HepG2 (cell line): ENCODE results near the gene SRCIN1. TPM values are rescaled to one million over a fixed set of nuclear protein-coding genes. Genes with fewer than 3 reads are reported as not detected.

ENCODE experiments used
- AHR ChIP-seq: IDR thresholded peaks from 2 replicates; pipeline ENCODE4 v1.6.1; 2018; ENCODE audit warnings: missing genetic modification reagents, missing compliant biosample characterization
- ASH2L ChIP-seq: fragments of 300-600, 200-600 bp; sonication (generic); IDR thresholded peaks from 2 replicates; pipeline ENCODE4 v1.7.0; 2017; ENCODE audit warnings: low read depth, mild to moderate bottlenecking, moderate library complexity, mixed read lengths, low read length; ENCODE audit not compliant: insufficient read length
- ATF1 ChIP-seq: IDR thresholded peaks from 2 replicates; pipeline ENCODE4 v1.6.1; 2016; ENCODE audit warnings: mild to moderate bottlenecking, control low read depth
- DDIT3 ChIP-seq: sonication (generic); formaldehyde crosslinking; IDR thresholded peaks from 2 replicates; pipeline ENCODE4 v1.4.0; 2020; ENCODE audit warnings: mild to moderate bottlenecking, missing genetic modification reagents
- KLF16 ChIP-seq, 2 experiments: sonication (generic) in 1 of 2; formaldehyde crosslinking in 1 of 2; IDR thresholded peaks; 2 replicates each; pipeline versions ENCODE4 v1.6.1 to v1.8.0; 2016 to 2023; ENCODE audit warnings: missing genetic modification reagents in 2 of 2, missing compliant biosample characterization in 1 of 2
- RBM39 ChIP-seq: fragments of 200-400 bp; formaldehyde crosslinking; IDR thresholded peaks from one replicate; pipeline ENCODE4 v1.6.1; 2018; ENCODE audit warnings: antibody characterized with exemption, mild to moderate bottlenecking, low read depth, low read length; ENCODE audit not compliant: poor library complexity, severe bottlenecking
- ZBTB49 ChIP-seq: sonication (generic); formaldehyde crosslinking; IDR thresholded peaks from 2 replicates; pipeline ENCODE4 v1.4.0; 2020; ENCODE audit warnings: missing genetic modification reagents, borderline replicate concordance
- ZFP62 ChIP-seq: sonication (generic); formaldehyde crosslinking; IDR thresholded peaks from 2 replicates; pipeline ENCODE4 v1.4.0; 2020; ENCODE audit warnings: missing genetic modification reagents
- ZFP82 ChIP-seq: sonication (generic); formaldehyde crosslinking; IDR thresholded peaks from 2 replicates; pipeline ENCODE4 v1.5.1; 2020; ENCODE audit warnings: mild to moderate bottlenecking, missing genetic modification reagents, borderline replicate concordance
- ZNF121 ChIP-seq: sonication (generic); formaldehyde crosslinking; IDR thresholded peaks from 2 replicates; pipeline ENCODE4 v1.5.0; 2020; ENCODE audit warnings: mild to moderate bottlenecking, missing genetic modification reagents
- ZNF124 ChIP-seq: sonication (generic); formaldehyde crosslinking; IDR thresholded peaks from 2 replicates; pipeline ENCODE4 v1.4.0; 2020; ENCODE audit warnings: missing genetic modification reagents
- ZNF232 ChIP-seq: sonication (generic); formaldehyde crosslinking; IDR thresholded peaks from 2 replicates; pipeline ENCODE4 v1.4.0; 2020; ENCODE audit warnings: missing genetic modification reagents, borderline replicate concordance
- ZNF501 ChIP-seq: sonication (generic); formaldehyde crosslinking; IDR thresholded peaks from 2 replicates; pipeline ENCODE4 v1.5.1; 2020; ENCODE audit warnings: mild to moderate bottlenecking, moderate library complexity, missing genetic modification reagents
- ZNF503 ChIP-seq: sonication (generic); formaldehyde crosslinking; IDR thresholded peaks from 2 replicates; pipeline ENCODE4 v1.4.0; 2020; ENCODE audit warnings: missing genetic modification reagents
- ZNF530 ChIP-seq: sonication (generic); formaldehyde crosslinking; IDR thresholded peaks from 2 replicates; pipeline ENCODE4 v1.5.0; 2020; ENCODE audit warnings: low read depth, mild to moderate bottlenecking, missing genetic modification reagents
- ZNF605 ChIP-seq: sonication (generic); formaldehyde crosslinking; IDR thresholded peaks from 2 replicates; pipeline ENCODE4 v1.8.0; 2022; ENCODE audit warnings: mild to moderate bottlenecking, missing genetic modification reagents
- ZNF713 ChIP-seq: sonication (generic); formaldehyde crosslinking; IDR thresholded peaks from 2 replicates; pipeline ENCODE4 v1.4.0; 2020; ENCODE audit warnings: mild to moderate bottlenecking, missing genetic modification reagents
- ZNF724P ChIP-seq: sonication (generic); formaldehyde crosslinking; IDR thresholded peaks from 2 replicates; pipeline ENCODE4 v1.8.0; 2022; ENCODE audit warnings: missing genetic modification reagents, borderline replicate concordance
- ZNF737 ChIP-seq: sonication (generic); formaldehyde crosslinking; IDR thresholded peaks from 2 replicates; pipeline ENCODE4 v1.5.0; 2020; ENCODE audit warnings: missing genetic modification reagents, mild to moderate bottlenecking, borderline replicate concordance
- ZNF746 ChIP-seq: sonication (generic); formaldehyde crosslinking; IDR thresholded peaks from 2 replicates; pipeline ENCODE4 v1.8.0; 2022; ENCODE audit warnings: mild to moderate bottlenecking, missing genetic modification reagents
- ZNF850 ChIP-seq: sonication (generic); formaldehyde crosslinking; conservative IDR thresholded peaks from 2 replicates; pipeline ENCODE4 v1.9.0; 2021; ENCODE audit warnings: mild to moderate bottlenecking, missing genetic modification reagents
- ZNF891 ChIP-seq: sonication (generic); formaldehyde crosslinking; IDR thresholded peaks from 2 replicates; pipeline ENCODE4 v1.5.0; 2020; ENCODE audit warnings: mild to moderate bottlenecking, missing genetic modification reagents
- polyA plus RNA-seq, 8 experiments: library from polyadenylated mRNA; depleted of rRNA in 3 of 8; stranded (reverse) in 7 of 8; unstranded in 1 of 8; fragments of >200 nt; fragmentation: Illumina TruSeq in 4 of 8; extraction: Trizol in 4 of 8; gene quantifications; 2 replicates each; pipeline versions ENCODE4 v1.2.1 to v1.2.3, GENCODE V29; 2011 to 2016; ENCODE audit warnings: low read depth in 4 of 8, missing spikeins in 1 of 8, mixed read lengths in 1 of 8; ENCODE audit not compliant: insufficient read depth in 1 of 8
- total RNA-seq, 5 experiments: library from RNA; depleted of rRNA; stranded (reverse); fragments of >200 nt; fragmentation: Illumina TruSeq; extraction: Trizol; gene quantifications; 2 replicates each; pipeline ENCODE4 v1.2.3, GENCODE V29; 2016; ENCODE audit warnings: low read depth in 1 of 5

SRCIN1 gene
- total and polyA plus RNA-seq, 2 of the 13 experiments (the other 11 are each of a cell fraction or from before 2014, with no cell fraction given): 1.2 to 9.6 TPM

- TF ChIP-seq ZNF850 (CRISPR knock-in tag): 0 out of 2 replicates have a peak, but pooled peaks have one; percentile 29
- TF ChIP-seq ZFP82: peak; percentile 85
- no peak for TF ChIP-seq ATF1
- no peak for TF ChIP-seq ZNF737
- TF ChIP-seq ZNF503: no peak
- TF ChIP-seq ZNF232: 0 out of 2 replicates have a peak, but pooled peaks have one; percentile 55
- TF ChIP-seq ZNF746 (CRISPR knock-in tag): no peak
- TF ChIP-seq ZNF891 (CRISPR knock-in tag): no peak
- TF ChIP-seq ASH2L: no peak
- TF ChIP-seq RBM39: peak; percentile 96
- no peak for TF ChIP-seq DDIT3 (CRISPR knock-in tag)
- TF ChIP-seq KLF16 (CRISPR knock-in tag; IDR thresholded peaks at IDR 0.05): peak in 1 of 2 experiments; percentile 39; a peak in 1 of 4 replicates
- 0 out of 2 replicates have a peak, but pooled peaks have one; percentile 8 for TF ChIP-seq ZBTB49 (CRISPR knock-in tag)
- no peak for TF ChIP-seq ZNF713 (CRISPR knock-in tag)
- TF ChIP-seq AHR (CRISPR knock-in tag): 0 out of 2 replicates have a peak, but pooled peaks have one; percentile 18
- peak; percentile 62; the same call in 1 of the 2 replicates for TF ChIP-seq ZNF124 (CRISPR knock-in tag)
- TF ChIP-seq ZNF121 (CRISPR knock-in tag): no peak
- TF ChIP-seq ZFP62 (CRISPR knock-in tag): no peak
- TF ChIP-seq ZNF501 (CRISPR knock-in tag): peak; percentile 60; the same call in 1 of the 2 replicates
- TF ChIP-seq ZNF724P: no peak
- TF ChIP-seq ZNF605 (CRISPR knock-in tag): no peak
- TF ChIP-seq ZNF530 (CRISPR knock-in tag): no peak
Observed at GRCh38 chr17:38559051-38559879, 46.5 kb downstream of the SRCIN1 start (continued).
